Choroid plexus epithelial cell (primary cell): Measurements from ENCODE around the gene UNC50.

Experiments
- DNase-seq: peaks from one replicate; pipeline ENCODE4 v3.0.0-alpha.2; 2010; ENCODE audit warnings: low read depth
- H3K4me3 ChIP-seq: 2 replicates; pipeline ENCODE4 v1.5.1; 2011; ENCODE audit warnings: low read depth, mild to moderate bottlenecking, control low read depth, low read length, moderate library complexity
- CTCF ChIP-seq: conservative IDR thresholded peaks from 2 replicates; pipeline ENCODE4 v1.5.1; 2011; ENCODE audit warnings: low read depth, mild to moderate bottlenecking, control low read depth, inconsistent platforms, low read length, moderate library complexity

The UNC50 gene

DNA sequence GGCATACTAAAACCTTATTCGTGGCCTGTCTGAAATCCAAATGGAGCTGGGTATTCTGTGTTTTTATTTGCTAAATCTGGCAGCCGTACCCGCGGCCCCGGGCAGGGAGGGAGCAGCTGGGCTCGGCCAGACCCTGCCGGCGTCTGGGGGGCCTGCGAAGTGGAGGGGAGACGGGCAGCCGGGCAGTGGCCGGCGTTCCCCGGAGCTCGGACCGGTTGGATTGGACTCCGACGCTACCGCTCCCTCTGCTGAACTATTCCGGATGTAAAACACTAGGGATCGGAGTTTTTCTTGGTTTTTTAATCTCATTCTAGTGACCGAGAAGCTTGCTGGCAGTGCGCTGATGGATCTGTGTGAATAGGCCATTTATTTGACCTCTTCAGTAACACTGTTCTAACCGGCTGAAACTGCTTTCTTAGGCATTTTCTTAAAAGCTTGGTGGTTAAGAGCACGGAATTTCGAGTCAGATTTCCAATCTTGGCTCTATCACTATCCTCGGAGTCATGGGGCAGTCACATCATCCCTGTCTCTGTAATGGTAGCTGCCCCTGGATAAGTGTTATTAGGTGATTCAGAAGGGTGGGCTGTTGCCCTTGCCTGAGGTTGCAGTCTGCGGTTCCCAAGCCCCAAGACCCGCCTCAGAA lies 694 bp downstream of the UNC50 start:
- DNase-seq: peak; percentile 68
- TF ChIP-seq CTCF: no peak
- peak overlapping the region; percentile 94 for H3K4me3 ChIP-seq

GRCh38 chr2:98614024-98614739 lies 5.8 kb downstream of the UNC50 start:
- H3K4me3 ChIP-seq: no peak overlapping the region
- DNase-seq: no peak
- TF ChIP-seq CTCF: no peak

- no peak overlapping the region for H3K4me3 ChIP-seq
- TF ChIP-seq CTCF: peak; percentile 39
- DNase-seq: no peak
These were observed 7.1 kb downstream of the UNC50 start for GRCh38 chr2:98615481-98615880.

GRCh38 chr2:98617149-98617548 lies 8.8 kb downstream of the UNC50 start:
- no peak for DNase-seq
- TF ChIP-seq CTCF: no peak
- no peak overlapping the region for H3K4me3 ChIP-seq

GRCh38 chr2:98623657-98624056 lies 15.3 kb downstream of the UNC50 start:
- TF ChIP-seq CTCF: no peak

DNA sequence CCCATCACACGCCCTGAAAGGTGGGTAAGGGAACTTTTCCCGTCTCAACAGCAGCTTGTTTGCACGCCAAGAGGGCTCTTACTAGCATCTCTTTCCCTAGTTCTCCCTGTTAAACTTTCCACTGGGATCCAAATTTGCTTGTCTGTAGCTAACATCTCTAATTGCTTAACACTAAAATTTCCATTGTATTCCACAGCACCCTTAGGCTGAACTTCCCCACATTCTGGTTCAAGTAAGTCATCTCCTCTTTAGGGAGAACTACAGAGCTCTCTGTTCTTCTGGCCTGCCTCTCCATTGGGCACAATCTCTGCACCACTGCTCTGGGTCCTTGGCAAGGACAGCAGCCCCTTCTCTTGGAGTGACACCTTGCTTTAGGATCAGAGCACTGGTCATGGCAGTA lies 24.0 kb downstream of the UNC50 start:
- no peak for DNase-seq
- no peak overlapping the region for H3K4me3 ChIP-seq
- no peak for TF ChIP-seq CTCF

More at GRCh38 chr2:98623657-98624056, 15.3 kb downstream of the UNC50 start:
- no peak overlapping the region for H3K4me3 ChIP-seq
- peak; percentile 76 for DNase-seq
